ENCODE results near the gene ARSG. TPM values are rescaled to one million over a fixed set of nuclear protein-coding genes. Genes with fewer than 3 reads are reported as not detected.

The ARSG gene
- polyA plus RNA-seq, 1 donor (not counting 4 experiments of a cell fraction or from before 2014, with no cell fraction given) = 0.41 TPM

GRCh38 chr17:68320311-68320865 is 29.1 kb downstream of the ARSG start:
- FAIRE-seq (no peak), DNase-seq (ENCODE audit: low read depth, low spot score) (no peak)
- H3K4me3 ChIP-seq (ENCODE audit: control insufficient read depth in 2 of 3, extremely low read depth in 1 of 3, insufficient read depth in 2 of 3, low read depth in 1 of 3, low read length in 3 of 3) = no peak overlapping the region
- no peaks in the 10 kb centered on the region for H3K36me3 ChIP-seq (ENCODE audit: control insufficient read depth in 2 of 2, extremely low read depth in 1 of 2, insufficient read depth in 2 of 2, low read length in 2 of 2)
- no peaks in the 10 kb centered on the region for H4K20me1 ChIP-seq (ENCODE audit: control insufficient read depth, extremely low read depth, insufficient read depth, low read length)
- H3K9me3 ChIP-seq (ENCODE audit: control insufficient read depth, low read depth, low read length) = no peaks in the 10 kb centered on the region
- H3K4me2 ChIP-seq (ENCODE audit: control insufficient read depth, extremely low read depth, insufficient read depth, low read depth, low read length) = no peak overlapping the region
- H3K9me1 ChIP-seq (ENCODE audit: control insufficient read depth, extremely low read depth, insufficient read depth, low read length) = no peaks in the 10 kb centered on the region
- no peak overlapping the region for H2AFZ ChIP-seq (ENCODE audit: control insufficient read depth, low read length)
- H3K27ac ChIP-seq (ENCODE audit: control insufficient read depth, insufficient read depth, low read length) = no peak overlapping the region
- H3K4me1 ChIP-seq (ENCODE audit: control insufficient read depth, extremely low read depth, insufficient read depth, low read length) = no peaks in the 10 kb centered on the region
- H3K9ac ChIP-seq (ENCODE audit: control insufficient read depth, extremely low read depth, insufficient read depth, low read length) = no peak overlapping the region
- dilution Hi-C loops (cut with MboI; ENCODE audit: extremely low pct_ligation_motif_present, low sequenced_read_pairs) = no loop called here
- TF ChIP-seq EZH2 (IDR thresholded peaks at IDR 0.05; ENCODE audit: low read length) = no peak
- TF ChIP-seq, protein P1, sequence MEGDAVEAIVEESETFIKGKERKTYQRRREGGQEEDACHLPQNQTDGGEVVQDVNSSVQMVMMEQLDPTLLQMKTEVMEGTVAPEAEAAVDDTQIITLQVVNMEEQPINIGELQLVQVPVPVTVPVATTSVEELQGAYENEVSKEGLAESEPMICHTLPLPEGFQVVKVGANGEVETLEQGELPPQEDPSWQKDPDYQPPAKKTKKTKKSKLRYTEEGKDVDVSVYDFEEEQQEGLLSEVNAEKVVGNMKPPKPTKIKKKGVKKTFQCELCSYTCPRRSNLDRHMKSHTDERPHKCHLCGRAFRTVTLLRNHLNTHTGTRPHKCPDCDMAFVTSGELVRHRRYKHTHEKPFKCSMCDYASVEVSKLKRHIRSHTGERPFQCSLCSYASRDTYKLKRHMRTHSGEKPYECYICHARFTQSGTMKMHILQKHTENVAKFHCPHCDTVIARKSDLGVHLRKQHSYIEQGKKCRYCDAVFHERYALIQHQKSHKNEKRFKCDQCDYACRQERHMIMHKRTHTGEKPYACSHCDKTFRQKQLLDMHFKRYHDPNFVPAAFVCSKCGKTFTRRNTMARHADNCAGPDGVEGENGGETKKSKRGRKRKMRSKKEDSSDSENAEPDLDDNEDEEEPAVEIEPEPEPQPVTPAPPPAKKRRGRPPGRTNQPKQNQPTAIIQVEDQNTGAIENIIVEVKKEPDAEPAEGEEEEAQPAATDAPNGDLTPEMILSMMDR (optimal IDR thresholded peaks at IDR 0.05 in 1 of 3, IDR thresholded peaks at IDR 0.05 in 1 of 3, conservative IDR thresholded peaks at IDR 0.05 in 1 of 3; ENCODE audit: extremely low read depth in 1 of 3, insufficient read depth in 2 of 3, low read length in 3 of 3) = no peak
- H3K27me3 ChIP-seq (ENCODE audit: control insufficient read depth, extremely low read depth, insufficient read depth, low read length) = no peaks in the 10 kb centered on the region
- H3K79me2 ChIP-seq (ENCODE audit: control insufficient read depth, insufficient read depth, low read length) = no peaks in the 10 kb centered on the region

GRCh38 chr17:68320943-68321555 is 29.8 kb downstream of the ARSG start:
- H3K9me3 ChIP-seq (ENCODE audit: control insufficient read depth, low read depth, low read length) = no peaks in the 10 kb centered on the region
- dilution Hi-C loops (cut with MboI; ENCODE audit: extremely low pct_ligation_motif_present, low sequenced_read_pairs) = no loop called here
- H3K4me1 ChIP-seq (ENCODE audit: control insufficient read depth, extremely low read depth, insufficient read depth, low read length) = no peaks in the 10 kb centered on the region
- H4K20me1 ChIP-seq (ENCODE audit: control insufficient read depth, extremely low read depth, insufficient read depth, low read length) = no peaks in the 10 kb centered on the region
- DNase-seq (ENCODE audit: low read depth, low spot score) = no peak
- no peaks in the 10 kb centered on the region for H3K9me1 ChIP-seq (ENCODE audit: control insufficient read depth, extremely low read depth, insufficient read depth, low read length)
- no peaks in the 10 kb centered on the region for H3K36me3 ChIP-seq (ENCODE audit: control insufficient read depth in 2 of 2, extremely low read depth in 1 of 2, insufficient read depth in 2 of 2, low read length in 2 of 2)
- H2AFZ ChIP-seq (ENCODE audit: control insufficient read depth, low read length) = no peak overlapping the region
- H3K4me2 ChIP-seq (ENCODE audit: control insufficient read depth, extremely low read depth, insufficient read depth, low read depth, low read length) = no peak overlapping the region
- no peak overlapping the region for H3K27ac ChIP-seq (ENCODE audit: control insufficient read depth, insufficient read depth, low read length)
- no peaks in the 10 kb centered on the region for H3K27me3 ChIP-seq (ENCODE audit: control insufficient read depth, extremely low read depth, insufficient read depth, low read length)
- TF ChIP-seq, protein P1 (optimal IDR thresholded peaks at IDR 0.05 in 1 of 3, IDR thresholded peaks at IDR 0.05 in 1 of 3, conservative IDR thresholded peaks at IDR 0.05 in 1 of 3; ENCODE audit: extremely low read depth in 1 of 3, insufficient read depth in 2 of 3, low read length in 3 of 3) = no peak
- TF ChIP-seq EZH2 (IDR thresholded peaks at IDR 0.05; ENCODE audit: low read length) = no peak
- H3K4me3 ChIP-seq (ENCODE audit: control insufficient read depth in 2 of 3, extremely low read depth in 1 of 3, insufficient read depth in 2 of 3, low read depth in 1 of 3, low read length in 3 of 3) = no peak overlapping the region
- H3K79me2 ChIP-seq (ENCODE audit: control insufficient read depth, insufficient read depth, low read length) = no peaks in the 10 kb centered on the region
- H3K9ac ChIP-seq (ENCODE audit: control insufficient read depth, extremely low read depth, insufficient read depth, low read length) = no peak overlapping the region
- no peak for FAIRE-seq
